Measurements from ENCODE around the gene FLAD1. TPM values are rescaled to one million over a fixed set of nuclear protein-coding genes. Genes with fewer than 3 reads are reported as not detected.

FLAD1 gene
- total RNA-seq, 4 donors from 2014 or later, result 29.7 to 50.3 (median 46.3) TPM

GRCh38 chr1:155005076-155006011 is 22.2 kb downstream of the FLAD1 start:
- peaks cover 3 to 47% (median 37%) of the 10 kb centered on the region in 4 donors for H3K4me1 ChIP-seq
- peak; percentile 75 to 87 (median 85) for DNase-seq
- no peaks in the 10 kb centered on the region for H3K9me3 ChIP-seq
- no peaks in the 10 kb centered on the region for H3K27me3 ChIP-seq
- H3K4me3 ChIP-seq, result peak overlapping the region; percentile 70 to 91 (median 83)
- peak overlapping the region; percentile 94 to 99 (median 96) for H3K27ac ChIP-seq
- TF ChIP-seq, protein P1, sequence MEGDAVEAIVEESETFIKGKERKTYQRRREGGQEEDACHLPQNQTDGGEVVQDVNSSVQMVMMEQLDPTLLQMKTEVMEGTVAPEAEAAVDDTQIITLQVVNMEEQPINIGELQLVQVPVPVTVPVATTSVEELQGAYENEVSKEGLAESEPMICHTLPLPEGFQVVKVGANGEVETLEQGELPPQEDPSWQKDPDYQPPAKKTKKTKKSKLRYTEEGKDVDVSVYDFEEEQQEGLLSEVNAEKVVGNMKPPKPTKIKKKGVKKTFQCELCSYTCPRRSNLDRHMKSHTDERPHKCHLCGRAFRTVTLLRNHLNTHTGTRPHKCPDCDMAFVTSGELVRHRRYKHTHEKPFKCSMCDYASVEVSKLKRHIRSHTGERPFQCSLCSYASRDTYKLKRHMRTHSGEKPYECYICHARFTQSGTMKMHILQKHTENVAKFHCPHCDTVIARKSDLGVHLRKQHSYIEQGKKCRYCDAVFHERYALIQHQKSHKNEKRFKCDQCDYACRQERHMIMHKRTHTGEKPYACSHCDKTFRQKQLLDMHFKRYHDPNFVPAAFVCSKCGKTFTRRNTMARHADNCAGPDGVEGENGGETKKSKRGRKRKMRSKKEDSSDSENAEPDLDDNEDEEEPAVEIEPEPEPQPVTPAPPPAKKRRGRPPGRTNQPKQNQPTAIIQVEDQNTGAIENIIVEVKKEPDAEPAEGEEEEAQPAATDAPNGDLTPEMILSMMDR (IDR thresholded peaks at IDR 0.05), result no peak
- TF ChIP-seq POLR2A (IDR thresholded peaks at IDR 0.05), result peak; percentile 33 to 51
- H3K36me3 ChIP-seq, result peaks cover 0 to 7% (median 0%) of the 10 kb centered on the region in 3 donors

DNA sequence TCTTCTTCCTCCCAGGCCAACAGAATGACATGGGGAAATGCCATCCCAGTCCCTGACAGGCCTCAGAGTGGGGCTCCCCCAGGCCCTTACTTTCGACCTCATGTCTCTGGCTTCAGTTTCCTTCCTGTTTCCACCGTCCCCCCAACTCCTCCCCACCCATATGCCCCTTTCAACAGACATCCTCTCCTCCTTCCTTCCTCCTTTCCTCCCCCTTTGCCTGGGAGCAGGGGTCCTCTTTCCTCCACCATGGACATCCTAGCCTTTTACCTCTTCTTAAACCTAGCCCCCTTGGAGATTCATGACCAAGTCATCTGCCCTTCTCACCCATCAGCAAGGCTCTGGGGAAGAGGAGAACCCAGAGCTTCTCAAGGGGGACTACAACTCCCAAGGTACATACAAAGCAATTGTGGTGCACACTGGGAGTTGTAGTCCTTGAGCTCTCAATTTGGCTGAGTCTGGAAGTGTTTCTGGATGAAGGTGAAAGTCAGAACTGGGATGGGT is 23.5 kb downstream of the FLAD1 start:
- Histone ChIP-seq H3K27me3 (no peaks in the 10 kb centered on the region), H3K36me3 (peaks cover 0 to 7% (median 0%) of the 10 kb centered on the region in 3 donors), H3K4me3 (peak overlapping the region in 1 of 4 donors; percentile 9), H3K27ac (peak overlapping the region; percentile 94 to 99 (median 96)), H3K9me3 (no peaks in the 10 kb centered on the region), H3K4me1 (peaks cover 6 to 60% (median 49%) of the 10 kb centered on the region in 4 donors)
- peak in 2 of 3 donors; percentile 59 to 70 for DNase-seq
- TF ChIP-seq, protein P1 (IDR thresholded peaks at IDR 0.05), result no peak
- TF ChIP-seq POLR2A (IDR thresholded peaks at IDR 0.05), result no peak

GRCh38 chr1:155007251-155007828 is 24.2 kb downstream of the FLAD1 start:
- peaks cover 0 to 7% (median 0%) of the 10 kb centered on the region in 3 donors for H3K36me3 ChIP-seq
- peak in 2 of 3 donors; percentile 89 to 92 for DNase-seq
- peak overlapping the region in 2 of 4 donors; percentile 55 to 63 for H3K4me3 ChIP-seq
- peak overlapping the region; percentile 94 to 99 (median 96) for H3K27ac ChIP-seq
- H3K4me1 ChIP-seq, result peaks cover 6 to 67% (median 54%) of the 10 kb centered on the region in 4 donors
- peak; percentile 83 to 92 for TF ChIP-seq POLR2A (IDR thresholded peaks at IDR 0.05)
- TF ChIP-seq, protein P1 (IDR thresholded peaks at IDR 0.05), result peak in 3 of 6 experiments; percentile 44 to 47 (median 45)
- H3K27me3 ChIP-seq, result no peaks in the 10 kb centered on the region
- no peaks in the 10 kb centered on the region for H3K9me3 ChIP-seq

DNA sequence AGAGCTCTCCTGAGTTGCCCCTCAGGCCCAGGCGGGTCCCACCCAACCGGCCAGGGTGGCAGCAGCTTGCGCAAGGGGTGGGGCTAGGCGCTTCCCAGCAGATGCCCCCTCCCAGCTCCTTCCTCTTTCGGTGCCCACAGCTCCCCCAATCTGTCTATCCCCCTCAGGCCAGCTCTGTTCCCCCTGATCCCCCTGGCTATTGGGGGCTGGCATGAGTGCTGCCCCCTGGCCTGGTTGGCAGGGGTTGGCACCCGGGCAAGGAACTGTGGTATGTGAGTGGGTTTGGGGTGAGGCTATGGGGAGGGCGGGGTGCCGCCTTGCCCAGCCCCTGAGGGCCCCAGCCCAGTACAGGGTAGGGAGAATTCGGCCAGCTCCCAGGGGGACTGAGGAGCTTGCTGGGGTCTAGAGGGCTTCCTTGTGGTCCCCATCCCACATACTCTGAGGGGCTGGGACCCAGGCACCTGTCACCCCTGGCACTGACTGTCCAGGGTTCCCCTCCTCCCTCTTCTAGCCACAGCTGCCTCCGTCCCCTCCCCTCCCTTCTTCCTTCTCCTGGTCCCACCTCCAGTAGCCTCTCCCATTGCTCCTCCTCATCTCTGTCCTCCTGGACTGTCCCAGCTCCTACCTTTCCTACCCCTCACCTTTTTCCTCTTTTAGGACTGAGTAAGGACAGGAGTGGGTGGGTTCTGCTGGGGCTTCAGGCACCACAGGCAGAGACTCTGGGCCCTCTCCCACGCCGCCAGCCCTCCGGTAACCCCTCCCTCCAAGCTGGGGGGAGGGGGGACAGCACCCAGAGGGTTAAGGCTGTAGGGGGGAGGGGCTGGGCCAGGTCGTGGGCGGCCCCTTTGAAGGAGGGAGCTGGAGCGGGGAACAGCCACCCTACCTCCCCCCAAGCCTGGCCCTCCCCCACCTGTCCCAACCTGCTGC is 25.1 kb downstream of the FLAD1 start:
- Histone ChIP-seq H3K27me3 (no peaks in the 10 kb centered on the region), H3K27ac (peak overlapping the region; percentile 94 to 99 (median 96)), H3K4me3 (peak overlapping the region; percentile 26 to 63 (median 48)), H3K4me1 (peaks cover 6 to 76% (median 57%) of the 10 kb centered on the region in 4 donors), H3K9me3 (no peaks in the 10 kb centered on the region), H3K36me3 (peaks cover 0 to 7% (median 0%) of the 10 kb centered on the region in 3 donors)
- TF ChIP-seq, protein P1 (IDR thresholded peaks at IDR 0.05), result no peak
- TF ChIP-seq POLR2A (IDR thresholded peaks at IDR 0.05), result peak; percentile 50 to 69
- DNase-seq, result peak in 2 of 3 donors; percentile 71 to 79
